HEK293 (cell line): Measurements from ENCODE around the gene SEMA3A.

ENCODE experiments used
- CTCF ChIA-PET: fragments of 350-600 bp; formaldehyde crosslinking; extraction: SDS; loops from one replicate; lab custom pipeline; 2021; ENCODE audit warnings: antibody characterized with exemption; lab: Yijun Ruan, JAX
- POLR2A ChIA-PET: fragments of 300-600 bp; formaldehyde crosslinking; extraction: SDS; loops from one replicate; lab custom pipeline; 2020; ENCODE audit warnings: antibody characterized with exemption, inconsistent platforms; lab: Yijun Ruan, JAX
- H3K27ac ChIP-seq: fragments of 200-500 bp; sonication (Bioruptor generic); 2 replicates; pipeline ENCODE4 v1.5.1; 2014; ENCODE audit warnings: low read depth, low read length, control low read depth, inconsistent platforms; ENCODE audit errors: extremely low read depth
- H3K36me3 ChIP-seq, 2 experiments: fragments of 200-500 bp in 1 of 2; sonication (Bioruptor generic) in 1 of 2; 1 replicate in 1 of 2; 2 replicates in 1 of 2; pipeline ENCODE4 v1.5.1; 2014 to 2017; ENCODE audit warnings: inconsistent platforms in 2 of 2, low read length in 2 of 2; ENCODE audit not compliant: control insufficient read depth in 2 of 2, insufficient read depth in 1 of 2
- H3K4me1 ChIP-seq: fragments of 200-500 bp; sonication (Bioruptor generic); 2 replicates; pipeline ENCODE4 v1.5.1; 2014; ENCODE audit warnings: mild to moderate bottlenecking, low read length, inconsistent platforms; ENCODE audit not compliant: control insufficient read depth, insufficient read depth
- H3K4me3 ChIP-seq: 2 replicates; pipeline ENCODE4 v1.5.1; 2011; ENCODE audit warnings: low read depth, mild to moderate bottlenecking, control low read depth, low read length, moderate library complexity
- H3K9me3 ChIP-seq: fragments of 200-500 bp; sonication (Bioruptor generic); 2 replicates; pipeline ENCODE4 v1.5.1; 2014; ENCODE audit warnings: low read depth, low read length, inconsistent platforms; ENCODE audit not compliant: control insufficient read depth, insufficient read depth
- BCL6B ChIP-seq: fragments of 450-650 bp; formaldehyde crosslinking; IDR thresholded peaks from 2 replicates; pipeline ENCODE4 v1.5.1; 2017; ENCODE audit warnings: missing biosample characterization, missing genetic modification characterization
- HOXA7 ChIP-seq: sonication (generic); formaldehyde crosslinking; IDR thresholded peaks from 2 replicates; pipeline ENCODE4 v1.8.1; 2022; ENCODE audit warnings: missing genetic modification reagents, borderline replicate concordance
- INSM2 ChIP-seq: fragments of 450-650 bp; formaldehyde crosslinking; IDR thresholded peaks from 2 replicates; pipeline ENCODE4 v1.5.1; 2016; ENCODE audit warnings: missing biosample characterization, missing genetic modification characterization
- KLF17 ChIP-seq: fragments of 450-650 bp; formaldehyde crosslinking; IDR thresholded peaks from 2 replicates; pipeline ENCODE4 v1.5.1; 2016; ENCODE audit warnings: missing biosample characterization, missing genetic modification characterization
- SP3 ChIP-seq: fragments of 450-650 bp; formaldehyde crosslinking; IDR thresholded peaks from 2 replicates; pipeline ENCODE4 v1.5.1; 2016; ENCODE audit warnings: missing biosample characterization, missing genetic modification characterization
- ZBTB17 ChIP-seq: fragments of 450-650 bp; formaldehyde crosslinking; IDR thresholded peaks from 2 replicates; pipeline ENCODE4 v1.5.1; 2016; ENCODE audit warnings: missing biosample characterization, missing genetic modification characterization
- ZFP69B ChIP-seq: fragments of 450-650 bp; formaldehyde crosslinking; IDR thresholded peaks from 2 replicates; pipeline ENCODE4 v1.5.1; 2016; ENCODE audit warnings: missing biosample characterization, missing genetic modification characterization
- ZNF140 ChIP-seq: fragments of 450-650 bp; formaldehyde crosslinking; IDR thresholded peaks from 2 replicates; pipeline ENCODE4 v1.5.1; 2016; ENCODE audit warnings: missing biosample characterization, missing genetic modification characterization
- ZNF146 ChIP-seq: fragments of 450-650 bp; formaldehyde crosslinking; IDR thresholded peaks from 2 replicates; pipeline ENCODE4 v1.5.1; 2016; ENCODE audit warnings: missing biosample characterization, missing genetic modification characterization
- ZNF157 ChIP-seq: fragments of 450-650 bp; formaldehyde crosslinking; IDR thresholded peaks from 2 replicates; pipeline ENCODE4 v1.5.1; 2016; ENCODE audit warnings: missing biosample characterization, missing genetic modification characterization
- ZNF239 ChIP-seq: fragments of 450-650 bp; formaldehyde crosslinking; IDR thresholded peaks from 2 replicates; pipeline ENCODE4 v1.5.1; 2016; ENCODE audit warnings: missing biosample characterization, missing genetic modification characterization
- ZNF335 ChIP-seq: fragments of 450-650 bp; formaldehyde crosslinking; conservative IDR thresholded peaks from 2 replicates; pipeline ENCODE4 v1.5.1; 2016; ENCODE audit warnings: missing biosample characterization, missing genetic modification characterization
- ZNF394 ChIP-seq: fragments of 450-650 bp; formaldehyde crosslinking; IDR thresholded peaks from 2 replicates; pipeline ENCODE4 v1.5.1; 2016; ENCODE audit warnings: missing biosample characterization, missing genetic modification characterization, mild to moderate bottlenecking, moderate library complexity, borderline replicate concordance
- ZNF48 ChIP-seq: fragments of 450-650 bp; formaldehyde crosslinking; IDR thresholded peaks from 2 replicates; pipeline ENCODE4 v1.5.1; 2016; ENCODE audit warnings: missing biosample characterization, missing genetic modification characterization
- ZNF544 ChIP-seq: fragments of 450-650 bp; formaldehyde crosslinking; IDR thresholded peaks from 2 replicates; pipeline ENCODE4 v1.5.0; 2017; ENCODE audit warnings: missing biosample characterization, missing genetic modification characterization
- ZNF561 ChIP-seq: fragments of 450-650 bp; IDR thresholded peaks from 2 replicates; pipeline ENCODE4 v1.5.1; 2018; ENCODE audit warnings: missing biosample characterization, missing genetic modification characterization, borderline replicate concordance
- ZNF610 ChIP-seq: fragments of 450-650 bp; formaldehyde crosslinking; IDR thresholded peaks from 2 replicates; pipeline ENCODE4 v1.5.1; 2016; ENCODE audit warnings: missing biosample characterization, missing genetic modification characterization, borderline replicate concordance
- ZNF626 ChIP-seq: fragments of 450-650 bp; sonication (Bioruptor Pico); formaldehyde crosslinking; IDR thresholded peaks from 2 replicates; pipeline ENCODE4 v1.5.1; 2018; ENCODE audit warnings: missing biosample characterization, missing genetic modification characterization, inconsistent platforms
- ZNF747 ChIP-seq: fragments of 450-650 bp; formaldehyde crosslinking; IDR thresholded peaks from 2 replicates; pipeline ENCODE4 v1.5.1; 2016; ENCODE audit warnings: missing biosample characterization, missing genetic modification characterization
- ZNF777 ChIP-seq: fragments of 450-650 bp; formaldehyde crosslinking; IDR thresholded peaks from 2 replicates; pipeline ENCODE4 v1.5.1; 2017; ENCODE audit warnings: missing biosample characterization, missing genetic modification characterization, borderline replicate concordance
- ZNF792 ChIP-seq: fragments of 450-650 bp; formaldehyde crosslinking; IDR thresholded peaks from 2 replicates; pipeline ENCODE4 v1.5.1; 2016; ENCODE audit warnings: missing biosample characterization, missing genetic modification characterization
- ZNF837 ChIP-seq: fragments of 450-650 bp; formaldehyde crosslinking; IDR thresholded peaks from 2 replicates; pipeline ENCODE4 v1.5.1; 2016; ENCODE audit warnings: missing biosample characterization, missing genetic modification characterization
- TF ChIP-seq, protein P1 (sequence below): fragments of 450-650 bp; formaldehyde crosslinking; IDR thresholded peaks from 2 replicates; pipeline ENCODE4 v1.5.1; 2016; ENCODE audit warnings: missing biosample characterization, missing genetic modification characterization
- TF ChIP-seq, protein P2 (sequence below): fragments of 450-650 bp; formaldehyde crosslinking; IDR thresholded peaks from 2 replicates; pipeline ENCODE4 v1.5.1; 2016; ENCODE audit warnings: missing biosample characterization, missing genetic modification characterization

Gene SEMA3A

DNA sequence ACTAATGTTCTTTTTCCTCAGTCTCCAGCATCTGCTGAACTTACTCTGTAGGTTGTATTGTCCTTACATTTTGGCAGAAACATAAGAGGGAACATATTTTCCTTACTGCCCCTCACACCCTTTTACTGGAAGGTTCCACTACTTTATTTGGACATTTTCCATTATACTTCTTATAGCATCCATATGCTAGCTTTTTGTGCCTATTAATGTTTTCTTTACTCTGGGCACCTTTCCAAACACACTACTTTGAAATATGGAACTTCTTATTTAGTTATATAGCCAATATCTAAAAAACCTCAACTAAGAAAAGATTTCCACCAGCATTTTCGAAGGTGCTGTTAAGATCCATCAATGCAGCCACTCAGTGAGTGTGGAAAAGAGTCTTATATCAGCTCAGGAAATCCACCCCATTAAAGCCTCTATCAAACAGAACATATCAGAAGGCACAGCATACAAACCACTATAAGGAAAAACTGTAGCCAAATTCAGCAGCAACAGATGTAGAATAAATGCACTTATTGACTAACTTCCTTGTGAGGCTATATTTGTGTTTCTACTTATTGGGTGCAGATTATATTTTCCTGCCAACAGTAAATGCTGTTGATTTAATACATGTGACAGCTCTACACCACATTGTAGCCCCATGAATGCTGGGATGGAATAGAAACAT lies 273.2 kb downstream of the SEMA3A start (continued):
- TF ChIP-seq, protein P1, sequence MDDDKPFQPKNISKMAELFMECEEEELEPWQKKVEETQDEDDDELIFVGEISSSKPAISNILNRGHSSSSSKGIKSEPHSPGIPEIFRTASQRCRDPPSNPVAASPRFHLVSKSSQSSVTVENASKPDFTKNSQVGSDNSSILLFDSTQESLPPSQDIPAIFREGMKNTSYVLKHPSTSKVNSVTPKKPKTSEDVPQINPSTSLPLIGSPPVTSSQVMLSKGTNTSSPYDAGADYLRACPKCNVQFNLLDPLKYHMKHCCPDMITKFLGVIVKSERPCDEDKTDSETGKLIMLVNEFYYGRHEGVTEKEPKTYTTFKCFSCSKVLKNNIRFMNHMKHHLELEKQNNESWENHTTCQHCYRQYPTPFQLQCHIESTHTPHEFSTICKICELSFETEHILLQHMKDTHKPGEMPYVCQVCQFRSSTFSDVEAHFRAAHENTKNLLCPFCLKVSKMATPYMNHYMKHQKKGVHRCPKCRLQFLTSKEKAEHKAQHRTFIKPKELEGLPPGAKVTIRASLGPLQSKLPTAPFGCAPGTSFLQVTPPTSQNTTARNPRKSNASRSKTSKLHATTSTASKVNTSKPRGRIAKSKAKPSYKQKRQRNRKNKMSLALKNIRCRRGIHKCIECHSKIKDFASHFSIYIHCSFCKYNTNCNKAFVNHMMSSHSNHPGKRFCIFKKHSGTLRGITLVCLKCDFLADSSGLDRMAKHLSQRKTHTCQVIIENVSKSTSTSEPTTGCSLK (tag by site-specific recombination) = no peak

- Histone ChIP-seq H3K4me3 (no peak overlapping the region), H3K36me3 (no peaks in the 10 kb centered on the region), H3K4me1 (no peaks in the 10 kb centered on the region), H3K9me3 (no peaks in the 10 kb centered on the region), H3K27ac (no peak overlapping the region)
- CTCF ChIA-PET = no interaction called here
- POLR2A ChIA-PET = no interaction called here
- no peak for TF ChIP-seq ZNF394 (tag by site-specific recombination)
- no peak for TF ChIP-seq SP3
- TF ChIP-seq INSM2 = no peak
- TF ChIP-seq ZNF792 = no peak
- TF ChIP-seq ZNF610 (tag by site-specific recombination) = no peak
- TF ChIP-seq, protein P2, sequence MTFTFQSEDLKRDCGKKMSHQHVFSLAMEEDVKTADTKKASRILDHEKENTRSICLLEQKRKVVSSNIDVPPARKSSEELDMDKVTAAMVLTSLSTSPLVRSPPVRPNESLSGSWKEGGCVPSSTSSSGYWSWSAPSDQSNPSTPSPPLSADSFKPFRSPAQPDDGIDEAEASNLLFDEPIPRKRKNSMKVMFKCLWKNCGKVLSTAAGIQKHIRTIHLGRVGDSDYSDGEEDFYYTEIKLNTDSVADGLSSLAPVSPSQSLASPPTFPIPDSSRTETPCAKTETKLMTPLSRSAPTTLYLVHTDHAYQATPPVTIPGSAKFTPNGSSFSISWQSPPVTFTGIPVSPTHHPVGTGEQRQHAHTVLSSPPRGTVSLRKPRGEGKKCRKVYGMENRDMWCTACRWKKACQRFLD = no peak
Measured at GRCh38 chr7:83918142-83918541, 276.4 kb downstream of the SEMA3A start.

DNA sequence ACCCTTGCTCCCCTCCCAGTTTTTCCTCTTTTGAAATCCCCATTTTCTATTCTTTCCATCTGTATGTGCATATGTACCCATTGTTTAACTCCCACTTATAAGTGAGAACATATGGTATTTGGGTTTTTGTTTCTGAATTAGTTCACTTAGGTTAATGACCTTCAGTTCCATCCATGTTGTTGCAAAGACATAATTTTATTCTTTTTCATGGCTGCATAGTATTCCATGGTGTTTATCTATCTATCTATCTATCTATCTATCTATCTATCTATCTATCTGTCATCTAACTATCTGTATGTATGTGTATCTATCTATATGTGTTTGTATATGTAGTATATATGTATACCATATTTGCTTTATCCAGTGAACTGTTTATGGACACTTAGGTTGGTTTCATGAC lies 281.4 kb downstream of the SEMA3A start:
- Histone ChIP-seq H3K9me3 (no peaks in the 10 kb centered on the region), H3K4me1 (no peaks in the 10 kb centered on the region), H3K4me3 (no peak overlapping the region), H3K27ac (no peak overlapping the region), H3K36me3 (no peaks in the 10 kb centered on the region)
- ChIA-PET POLR2A (no interaction called here), CTCF (no interaction called here)
- TF ChIP-seq ZNF239 (tag by site-specific recombination) (no peak), ZNF837 (tag by site-specific recombination) (no peak), ZNF146 (peak; percentile 83), ZFP69B (tag by site-specific recombination) (no peak), KLF17 (no peak), ZBTB17 (tag by site-specific recombination) (no peak)

- POLR2A ChIA-PET = no interaction called here
- no peaks in the 10 kb centered on the region for H3K9me3 ChIP-seq
- no peak overlapping the region for H3K4me3 ChIP-seq
- H3K36me3 ChIP-seq = no peaks in the 10 kb centered on the region
- H3K27ac ChIP-seq = no peak overlapping the region
- no peaks in the 10 kb centered on the region for H3K4me1 ChIP-seq
- CTCF ChIA-PET = interaction anchor here (0.6 to 1.0 kb wide), 2 partner anchors 29 to 260 kb away, joined by 3 read pairs; no protein-coding TSS in a partner anchor
- TF ChIP-seq ZNF626 (tag by site-specific recombination) (no peak), ZNF747 (tag by site-specific recombination) (no peak), ZNF157 (no peak), ZNF48 (tag by site-specific recombination) (no peak), SP3 (no peak), ZNF544 (tag by site-specific recombination) (no peak), BCL6B (tag by site-specific recombination) (no peak), ZBTB17 (tag by site-specific recombination) (no peak), HOXA7 (CRISPR knock-in tag) (no peak), ZNF140 (tag by site-specific recombination) (no peak), ZNF335 (tag by site-specific recombination) (no peak), ZNF561 (no peak), ZNF777 (tag by site-specific recombination) (no peak)
Measured at GRCh38 chr7:83908526-83908925, 286.1 kb downstream of the SEMA3A start.
